GM19397 (cell line): ENCODE results near the gene JARID2.

Experiments used
- ATAC-seq: cut with Tn5 transposase; IDR thresholded peaks from one replicate; pipeline ENCODE4 v1.9.1; 2021; ENCODE audit warnings: mild to moderate bottlenecking, moderate library complexity; ENCODE audit not compliant: unreplicated experiment

JARID2 gene

GRCh38 chr6:15264412-15264811 lies 18.5 kb downstream of the JARID2 start:
- no peak for ATAC-seq

GRCh38 chr6:15264902-15265761 lies 19.3 kb downstream of the JARID2 start:
- no peak for ATAC-seq

- ATAC-seq: no peak
Measured at GRCh38 chr6:15265787-15266186, 19.9 kb downstream of the JARID2 start.

- no peak for ATAC-seq
Measured at GRCh38 chr6:15266423-15266996, 20.6 kb downstream of the JARID2 start.

DNA sequence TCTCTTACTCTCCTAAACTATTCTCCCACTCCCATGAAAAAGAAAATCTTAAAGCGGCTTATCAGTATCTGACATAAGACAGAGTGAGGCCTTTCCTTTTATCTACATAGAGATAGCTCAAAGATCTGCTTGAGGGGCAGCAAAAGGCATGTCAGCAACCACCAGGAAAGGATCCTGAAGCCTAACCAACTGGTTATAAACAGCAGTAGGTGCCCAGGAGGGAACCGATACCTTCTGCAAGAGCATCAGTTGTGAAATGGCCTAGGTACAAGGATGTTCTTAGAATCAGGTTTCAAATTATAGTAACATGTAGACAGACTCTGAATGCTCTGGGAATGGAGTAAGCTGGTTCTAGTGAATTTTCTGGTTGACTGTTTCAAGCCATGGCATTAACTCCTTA lies 21.4 kb downstream of the JARID2 start:
- ATAC-seq: no peak

DNA sequence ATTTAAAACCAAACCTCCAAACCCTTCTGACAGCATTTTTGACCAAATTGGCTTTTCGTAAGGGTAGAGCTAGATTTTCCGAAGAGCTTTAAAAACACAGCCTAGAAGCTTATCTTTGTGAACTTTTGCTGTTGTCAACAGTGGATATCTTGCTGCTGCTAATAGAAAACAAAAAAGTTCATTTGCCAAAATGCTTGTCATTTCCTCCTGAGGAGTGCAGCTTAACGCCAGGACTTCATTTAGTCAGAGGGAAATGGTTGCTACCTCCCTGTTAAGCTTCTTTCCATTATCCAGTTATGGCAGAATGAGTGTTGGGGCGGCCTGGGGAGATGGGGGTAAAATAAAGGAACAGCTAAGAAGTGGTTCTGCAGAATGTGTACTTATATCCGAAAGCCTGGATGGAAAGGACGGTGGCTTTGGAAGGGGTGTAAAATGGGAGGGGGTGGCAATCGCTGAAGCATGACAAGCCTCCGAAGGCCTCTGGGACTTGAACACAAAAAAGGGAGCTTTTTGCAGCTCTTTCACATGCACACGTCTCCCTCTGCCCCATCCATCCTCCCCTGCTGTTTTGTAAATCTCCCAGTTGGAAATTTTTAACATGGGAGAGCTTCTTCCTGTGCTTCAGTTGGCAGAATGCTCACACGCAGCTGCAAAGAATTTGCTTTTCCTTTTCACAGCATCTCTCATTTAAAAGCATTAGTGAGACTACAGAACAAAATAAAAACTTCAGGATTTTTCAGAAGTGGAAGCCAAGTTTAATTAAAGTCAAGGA lies 22.5 kb downstream of the JARID2 start:
- ATAC-seq: no peak

DNA sequence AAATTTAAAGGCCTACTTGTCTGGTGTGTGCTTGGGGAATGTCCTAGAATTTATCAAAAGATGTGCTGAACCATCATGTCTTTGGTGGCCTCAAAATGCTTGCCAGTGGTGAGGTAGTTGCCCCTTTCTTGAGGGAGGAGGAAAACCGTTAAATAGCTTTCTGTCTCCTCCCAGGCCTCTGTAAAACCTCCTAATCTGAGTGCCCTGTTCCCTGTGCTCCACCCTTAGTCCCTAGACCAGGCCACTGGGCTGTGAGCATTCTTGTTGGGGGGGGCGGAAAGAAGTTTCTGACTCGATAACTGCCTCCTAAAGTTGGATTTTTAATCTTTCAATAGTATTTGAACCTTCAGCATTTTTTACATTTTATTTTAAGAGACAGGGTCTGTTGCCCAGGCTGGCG lies 23.1 kb downstream of the JARID2 start:
- ATAC-seq: no peak

- no peak for ATAC-seq
Measured at GRCh38 chr6:15269619-15270018, 23.8 kb downstream of the JARID2 start.

DNA sequence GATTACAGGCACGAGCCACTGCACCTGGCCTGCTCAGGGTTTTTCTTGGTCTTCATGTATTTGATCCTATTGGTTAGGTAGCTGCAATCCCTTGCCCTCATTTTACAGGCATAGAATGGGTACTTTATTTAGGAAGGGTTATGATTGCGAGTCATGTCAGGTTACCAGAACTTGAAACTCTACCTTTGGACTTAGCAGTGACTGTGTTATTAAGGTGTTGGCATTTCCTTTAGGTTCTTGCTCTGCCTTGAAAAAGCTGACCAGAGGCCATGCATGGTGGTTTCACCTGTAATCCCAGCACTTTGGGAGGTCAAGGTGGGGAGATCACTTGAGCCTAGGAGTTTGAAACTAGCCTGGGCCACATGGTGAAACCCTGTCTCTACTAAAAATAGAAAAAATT lies 24.5 kb downstream of the JARID2 start:
- no peak for ATAC-seq

- no peak for ATAC-seq
Measured at GRCh38 chr6:15272562-15272961, 26.7 kb downstream of the JARID2 start.

GRCh38 chr6:15274692-15275387 lies 29.0 kb downstream of the JARID2 start:
- no peak for ATAC-seq

- no peak for ATAC-seq
Measured at GRCh38 chr6:15276036-15276985, 30.4 kb downstream of the JARID2 start.

DNA sequence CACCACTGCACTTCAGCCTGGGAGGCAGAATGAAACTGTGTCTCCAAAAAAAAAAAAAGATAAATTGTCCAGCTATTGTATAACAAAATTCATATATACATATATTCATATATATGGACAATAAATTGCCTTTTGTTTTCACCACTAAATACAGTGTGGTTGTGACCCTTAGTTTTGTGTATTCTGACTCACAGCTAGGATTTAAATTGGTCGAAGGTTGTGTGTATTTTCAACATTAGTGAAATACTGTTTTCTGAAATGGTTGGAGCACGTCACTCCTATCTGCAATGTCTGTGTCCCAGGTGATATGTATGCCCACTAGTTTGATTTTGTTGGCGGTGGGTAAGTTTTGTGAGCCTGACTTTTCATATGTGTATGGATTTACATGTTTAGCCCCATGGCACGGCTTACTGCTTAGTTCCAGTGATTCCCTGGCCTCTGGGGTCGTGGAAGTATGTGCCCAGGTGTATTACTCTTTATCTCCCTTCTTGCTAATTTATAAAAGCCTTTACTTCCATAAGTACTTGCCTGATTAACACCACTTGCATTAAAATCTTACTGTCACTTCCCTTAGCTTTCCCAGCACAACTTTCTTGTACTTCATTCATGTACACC lies 33.3 kb downstream of the JARID2 start:
- no peak for ATAC-seq

DNA sequence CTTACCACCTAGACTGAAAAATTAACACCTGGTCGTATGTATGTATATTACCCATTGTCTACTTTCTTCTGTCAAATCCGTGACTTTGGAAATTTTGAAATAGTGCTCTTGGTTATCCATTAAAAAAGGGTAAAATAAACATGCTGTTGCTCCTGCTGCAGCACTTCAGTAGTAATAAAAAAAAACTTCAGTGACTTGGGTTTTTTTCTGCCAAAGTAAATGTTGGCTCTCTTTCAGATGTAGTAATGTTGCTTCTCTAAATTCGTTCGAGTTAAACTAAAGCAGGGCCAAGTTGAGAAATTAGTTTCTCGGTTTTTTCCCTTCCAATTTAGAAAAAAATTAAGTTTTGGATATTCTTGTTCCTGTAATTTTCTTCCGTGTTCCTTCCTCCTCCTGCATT lies 34.2 kb downstream of the JARID2 start:
- no peak for ATAC-seq

DNA sequence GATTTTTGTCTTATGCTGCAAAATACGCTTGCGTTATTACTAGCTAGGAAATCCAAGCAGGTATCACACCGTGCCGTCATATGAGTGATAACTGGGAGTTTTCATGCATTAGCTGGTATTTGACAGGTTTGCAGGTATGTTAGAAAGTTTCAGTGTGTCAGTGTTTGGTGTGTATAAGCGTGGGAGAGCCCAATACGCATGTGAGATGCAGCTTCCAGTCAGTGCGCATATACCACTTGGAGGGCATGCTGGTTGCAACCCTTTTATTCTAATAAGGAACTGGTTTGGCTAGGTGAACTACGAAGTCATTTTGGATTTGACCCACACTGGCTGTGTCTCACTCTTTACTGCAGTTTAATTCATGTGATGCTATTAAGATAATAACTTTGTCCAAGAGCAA lies 35.1 kb downstream of the JARID2 start:
- ATAC-seq: no peak

DNA sequence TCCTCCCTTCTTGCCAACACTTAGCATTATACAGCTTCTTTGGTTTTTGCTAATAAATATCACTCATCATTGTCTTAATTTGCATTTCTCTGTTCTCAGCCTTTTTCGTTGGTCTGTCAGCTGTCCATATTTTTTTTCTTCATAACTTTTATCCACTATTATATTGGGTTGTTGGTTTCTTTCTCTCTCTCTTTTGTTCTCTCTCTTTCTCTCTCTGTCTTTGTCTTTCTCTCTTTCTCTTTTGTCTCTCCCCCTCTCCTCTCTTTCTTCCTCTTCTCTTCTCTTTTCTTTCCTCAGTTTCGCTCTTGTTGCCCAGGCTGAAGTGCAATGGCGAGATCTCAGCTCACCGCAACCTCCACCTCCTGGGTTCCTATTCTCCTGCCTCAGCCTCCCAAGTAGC lies 36.5 kb downstream of the JARID2 start:
- ATAC-seq: no peak

GRCh38 chr6:15283986-15284361 lies 38.1 kb downstream of the JARID2 start:
- no peak for ATAC-seq

- ATAC-seq: no peak
Measured at GRCh38 chr6:15284743-15285142, 38.9 kb downstream of the JARID2 start.

DNA sequence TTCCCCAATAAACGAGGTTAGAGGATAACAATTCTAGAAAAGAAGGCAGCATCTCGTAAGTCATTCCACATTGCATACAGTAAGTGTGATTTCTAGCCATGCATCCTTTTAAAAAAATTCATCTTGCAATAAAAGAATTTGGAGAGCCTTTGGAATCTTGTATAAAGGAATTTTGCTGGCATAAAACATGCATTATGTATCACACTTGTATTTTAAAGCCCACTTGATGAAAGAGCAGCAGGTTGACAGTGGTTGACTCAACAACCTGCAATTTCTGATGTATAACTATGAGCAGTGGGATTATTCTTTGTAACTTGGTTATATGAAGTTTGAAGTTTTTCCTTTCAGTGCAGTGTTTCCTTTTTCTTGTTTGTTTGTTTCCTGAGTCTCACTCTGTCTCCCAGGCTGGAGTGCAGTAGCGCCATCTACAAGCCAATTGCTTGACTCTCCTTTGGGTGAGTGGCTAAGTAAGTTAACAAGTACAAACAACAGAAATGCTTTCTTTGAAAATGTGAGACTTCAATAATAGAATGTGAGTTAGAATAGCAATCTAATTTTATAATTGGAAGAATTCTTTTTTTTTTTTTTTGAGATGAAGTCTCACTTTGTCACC lies 39.9 kb downstream of the JARID2 start:
- ATAC-seq: no peak
